Measurements from ENCODE around the gene SYT6.

SYT6 gene

GRCh38 chr1:114169509-114169908 is 15.8 kb upstream of the SYT6 start:
- DNase-seq (ENCODE audit: insufficient read length, low spot score) = no peak

GRCh38 chr1:114167226-114167625 is 13.6 kb upstream of the SYT6 start:
- DNase-seq (ENCODE audit: insufficient read length, low spot score) (no peak), FAIRE-seq (no peak)
- no peak for TF ChIP-seq POLR2A (IDR thresholded peaks at IDR 0.05; ENCODE audit: low read depth, low read length)

More at GRCh38 chr1:114169509-114169908, 15.8 kb upstream of the SYT6 start:
- no peak for TF ChIP-seq POLR2A (IDR thresholded peaks at IDR 0.05; ENCODE audit: low read depth, low read length)
- FAIRE-seq = no peak

DNA sequence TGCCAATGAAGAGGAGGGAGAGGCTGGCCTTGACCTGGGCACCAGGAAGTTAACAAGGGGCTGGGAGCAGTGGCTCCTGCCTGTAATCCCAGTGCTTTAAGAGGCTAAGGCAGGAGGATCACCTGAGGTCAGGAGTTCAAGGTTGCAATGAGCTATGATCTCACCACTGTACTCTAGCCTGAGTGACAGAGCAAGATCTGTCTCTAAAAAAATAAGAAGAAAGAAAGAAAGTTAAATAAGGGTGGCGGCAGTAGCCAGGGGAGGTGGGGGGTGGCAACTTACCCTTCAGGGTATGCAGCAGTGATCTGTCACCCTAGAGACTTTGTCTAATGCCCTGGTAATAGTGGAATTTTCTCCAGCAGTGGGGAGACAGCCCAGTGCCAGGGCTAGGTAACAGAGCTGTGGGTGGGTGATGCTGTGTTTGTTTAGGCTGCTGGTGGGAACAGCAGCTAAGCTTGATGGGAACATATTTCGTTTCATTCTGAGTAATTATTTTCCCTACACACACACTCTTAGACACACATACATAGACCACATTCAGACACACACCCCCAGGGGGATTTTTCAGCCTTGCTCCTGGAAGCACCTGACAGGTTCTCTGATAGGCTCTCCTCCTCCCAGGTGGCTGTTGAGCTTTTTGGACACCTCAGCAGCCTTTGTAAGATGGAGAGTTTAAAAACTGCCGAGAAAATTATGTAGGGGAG is 11.3 kb upstream of the SYT6 start:
- FAIRE-seq = no peak
- TF ChIP-seq POLR2A (IDR thresholded peaks at IDR 0.05; ENCODE audit: low read depth, low read length) = no peak
- DNase-seq (ENCODE audit: insufficient read length, low spot score) = no peak

DNA sequence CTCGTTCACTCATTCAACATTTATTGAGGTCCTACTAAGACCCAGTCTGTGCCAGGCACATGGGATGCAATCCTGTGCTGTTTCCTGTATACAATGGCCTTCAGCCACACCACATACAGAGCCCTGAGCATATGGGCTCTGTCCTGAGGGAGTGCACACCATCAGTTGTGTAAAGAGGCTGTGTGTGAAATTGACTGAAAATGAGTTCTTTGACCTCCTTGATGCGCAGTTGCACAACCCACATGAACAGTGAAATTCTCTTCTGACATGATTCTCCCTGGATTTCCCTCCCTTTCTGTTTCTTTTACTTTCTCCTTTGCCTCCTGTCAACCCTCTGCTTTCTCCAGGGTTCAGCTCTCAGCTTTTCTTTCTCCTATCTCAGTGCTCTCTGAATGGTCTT is 6.3 kb upstream of the SYT6 start:
- no peak for FAIRE-seq
- no peak for DNase-seq (ENCODE audit: insufficient read length, low spot score)
- no peak for TF ChIP-seq POLR2A (IDR thresholded peaks at IDR 0.05; ENCODE audit: low read depth, low read length)

GRCh38 chr1:114157275-114157660 is 3.6 kb upstream of the SYT6 start:
- no peak for TF ChIP-seq POLR2A (IDR thresholded peaks at IDR 0.05; ENCODE audit: low read depth, low read length)
- DNase-seq (ENCODE audit: insufficient read length, low spot score) (no peak), FAIRE-seq (no peak)

DNA sequence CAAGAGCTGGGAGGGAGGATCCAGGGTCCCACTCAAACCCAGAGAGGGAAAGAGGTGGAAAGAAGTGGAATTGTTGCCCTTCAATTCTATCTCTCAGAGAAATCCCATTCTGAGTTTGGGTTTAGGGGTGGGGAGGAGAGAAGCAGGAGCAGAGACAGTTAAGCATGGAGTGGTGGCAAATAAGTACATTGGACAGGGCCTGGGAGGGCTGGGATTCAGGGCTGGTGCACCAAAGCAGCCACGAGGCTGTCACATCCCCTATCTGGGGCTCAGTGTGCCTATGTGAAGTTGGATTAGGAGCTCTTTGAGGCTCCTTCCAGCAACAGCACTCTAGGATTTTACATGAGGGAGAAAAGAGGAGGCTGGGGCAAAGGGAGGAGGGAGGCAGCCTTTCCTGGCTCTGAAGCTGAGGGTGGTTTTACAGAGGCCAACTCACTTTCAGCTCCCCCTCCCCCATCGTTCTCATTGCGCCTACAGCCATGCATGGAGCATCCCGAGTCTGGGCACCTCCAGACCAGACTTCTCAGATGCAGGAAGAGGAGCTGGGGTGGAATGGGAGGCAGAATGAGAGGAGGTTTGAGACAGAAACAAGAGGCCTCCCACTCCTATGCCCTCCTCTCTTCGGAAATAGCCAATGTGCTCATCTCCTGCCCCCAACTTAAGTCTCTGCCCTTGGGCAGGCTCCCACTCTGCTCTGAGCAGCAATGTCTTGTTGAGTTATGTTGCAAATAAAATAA is 3.0 kb upstream of the SYT6 start:
- DNase-seq (ENCODE audit: insufficient read length, low spot score) (no peak), FAIRE-seq (no peak)

GRCh38 chr1:114155706-114156105 is 2.0 kb upstream of the SYT6 start:
- no peak for TF ChIP-seq POLR2A (IDR thresholded peaks at IDR 0.05; ENCODE audit: low read depth, low read length)
- no peak for DNase-seq (ENCODE audit: insufficient read length, low spot score)
- FAIRE-seq = no peak

More for the DNA sequence above, 3.0 kb upstream of the SYT6 start:
- no peak for TF ChIP-seq POLR2A (IDR thresholded peaks at IDR 0.05; ENCODE audit: low read depth, low read length)

- DNase-seq (ENCODE audit: insufficient read length, low spot score) (no peak), FAIRE-seq (no peak)
- TF ChIP-seq POLR2A (IDR thresholded peaks at IDR 0.05; ENCODE audit: low read depth, low read length) = no peak
Measured at GRCh38 chr1:114154963-114155322, 1.3 kb upstream of the SYT6 start.

- DNase-seq (ENCODE audit: insufficient read length, low spot score) = no peak
- no peak for TF ChIP-seq POLR2A (IDR thresholded peaks at IDR 0.05; ENCODE audit: low read depth, low read length)
- FAIRE-seq = no peak
Measured at GRCh38 chr1:114154146-114154962, 685 bp upstream of the SYT6 start.

- no peak for DNase-seq (ENCODE audit: insufficient read length, low spot score)
- no peak for TF ChIP-seq POLR2A (IDR thresholded peaks at IDR 0.05; ENCODE audit: low read depth, low read length)
- FAIRE-seq = no peak
Measured at GRCh38 chr1:114152508-114153260, 985 bp downstream of the SYT6 start.

DNA sequence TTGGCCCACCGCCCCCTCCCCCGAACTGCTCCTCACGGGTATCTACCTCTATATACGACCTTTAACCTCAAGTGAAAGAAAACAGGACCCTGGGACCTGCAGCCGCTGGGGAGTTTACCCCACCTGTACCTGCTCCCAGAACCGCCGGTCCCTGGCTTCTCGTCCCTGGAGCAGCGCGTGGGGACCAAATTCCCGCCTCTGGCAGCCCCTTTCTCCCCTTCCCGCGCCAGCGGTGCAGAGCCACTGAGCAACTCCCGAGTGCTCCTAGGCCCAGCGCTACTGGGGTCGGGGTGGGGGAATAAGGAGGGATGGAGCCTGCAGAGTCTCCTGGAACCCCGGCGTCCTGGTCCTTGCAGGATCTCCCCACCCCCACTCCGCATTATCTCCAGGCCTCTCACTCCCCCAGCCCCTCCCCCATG is 1.6 kb downstream of the SYT6 start:
- FAIRE-seq = no peak
- no peak for DNase-seq (ENCODE audit: insufficient read length, low spot score)
- TF ChIP-seq POLR2A (IDR thresholded peaks at IDR 0.05; ENCODE audit: low read depth, low read length) = no peak

DNA sequence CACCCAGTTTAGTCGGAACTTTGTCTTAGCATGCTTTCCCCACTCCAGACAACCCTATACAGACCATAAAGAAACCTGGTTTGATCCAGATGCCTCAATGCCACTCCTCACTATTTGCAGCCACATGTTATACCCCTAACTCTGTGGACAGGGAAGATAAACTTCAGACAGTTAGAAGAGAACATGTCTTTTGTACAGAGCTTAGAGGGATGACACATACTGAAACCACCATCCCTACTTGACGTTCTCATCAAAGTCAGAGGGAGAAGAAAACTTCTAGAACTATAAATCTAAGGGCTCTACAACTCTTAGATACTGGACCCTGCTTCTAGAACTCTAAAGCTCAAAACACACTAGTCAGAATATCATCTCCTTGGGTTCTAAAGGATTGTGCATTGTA is 3.7 kb downstream of the SYT6 start:
- no peak for DNase-seq (ENCODE audit: insufficient read length, low spot score)
- no peak for FAIRE-seq
- TF ChIP-seq POLR2A (IDR thresholded peaks at IDR 0.05; ENCODE audit: low read depth, low read length) = no peak

- DNase-seq (ENCODE audit: insufficient read length, low spot score) = no peak
- TF ChIP-seq POLR2A (IDR thresholded peaks at IDR 0.05; ENCODE audit: low read depth, low read length) = no peak
- FAIRE-seq = no peak
Measured at GRCh38 chr1:114149211-114149610, 4.5 kb downstream of the SYT6 start.
